C1 segment of cervical spinal cord (tissue), 14 donors: ENCODE data around the gene RAVER1.
A peak's percentile ranks its signal among the peaks of the same experiment; 100 is the strongest.
"Not testable (repeated sequence)": the region's sequence is repeated elsewhere in the genome, so short reads cannot be mapped to it uniquely, and the experiment has no call there.

Experiments
- DNase-seq, 14 donors: peaks; one replicate each; lab custom pipeline; 2025; lab: John Stamatoyannopoulos, UW

RAVER1 gene

DNA sequence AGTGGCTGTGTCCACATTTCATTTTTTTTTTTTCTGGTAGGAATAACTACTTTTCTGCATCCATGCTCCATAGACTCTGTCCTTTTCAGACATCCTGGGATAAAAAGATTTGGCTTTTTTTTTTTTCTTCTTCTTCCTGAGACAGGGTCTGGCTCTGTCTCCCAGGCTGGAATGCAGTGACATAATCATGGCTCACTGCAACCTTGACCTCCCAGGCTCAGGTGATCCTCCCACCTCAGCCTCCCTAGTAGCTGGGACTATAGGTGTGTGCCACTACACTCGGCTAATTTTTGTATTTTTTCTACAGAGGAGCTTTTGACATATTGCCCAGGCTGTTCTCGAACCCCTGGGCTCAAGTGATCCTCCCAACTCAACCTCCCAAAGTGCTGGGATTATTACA is 10.2 kb upstream of the RAVER1 start:
- no peak for DNase-seq

DNA sequence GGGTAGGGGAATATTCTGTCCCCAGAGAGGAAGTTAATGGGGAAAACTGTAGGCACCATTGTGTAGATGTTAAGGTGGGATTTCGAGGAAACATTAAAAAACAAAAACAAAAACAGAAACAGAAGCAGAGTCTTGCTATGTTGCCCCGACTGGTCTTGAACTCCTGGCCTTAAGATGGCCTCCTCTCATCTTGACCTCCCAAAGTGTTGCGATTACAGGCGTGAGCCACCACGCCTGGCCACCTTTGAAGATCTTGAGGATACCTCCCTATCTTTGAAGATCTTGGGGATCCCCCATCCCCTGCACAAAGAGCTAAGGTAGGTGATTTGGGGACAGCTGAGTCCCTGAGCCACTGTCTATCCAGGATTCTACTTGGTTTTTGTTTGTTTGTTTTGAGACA is 6.6 kb upstream of the RAVER1 start:
- no peak for DNase-seq

DNA sequence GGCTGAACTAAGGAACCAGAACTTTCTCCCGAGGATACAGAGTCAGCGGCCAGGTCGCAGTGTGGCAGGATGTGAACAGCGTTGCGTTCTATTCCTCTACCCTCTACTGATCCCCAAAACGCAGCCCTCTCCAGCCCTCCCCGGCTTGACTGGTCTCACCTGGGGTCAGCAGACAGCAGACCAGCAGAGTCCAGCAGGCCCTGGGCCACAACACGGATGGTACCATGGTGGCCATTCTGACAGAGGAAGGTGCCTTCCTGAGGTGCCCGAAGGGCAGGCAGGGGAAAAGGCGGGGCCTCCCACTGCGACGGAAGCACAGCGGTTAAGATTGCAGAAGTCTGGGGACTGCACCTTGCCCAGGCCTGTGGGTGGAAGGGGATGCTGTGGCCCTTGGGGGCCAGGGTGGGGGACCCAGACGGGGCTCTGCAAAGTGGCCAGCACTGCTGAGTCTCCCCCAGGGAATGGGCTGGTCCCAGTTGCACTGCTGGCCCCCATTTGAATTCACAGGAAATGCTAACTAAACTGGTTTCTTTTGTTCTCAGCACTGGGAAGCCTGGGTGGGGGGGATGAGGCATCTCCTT is 6.1 kb upstream of the RAVER1 start, which contains the start of gene ICAM3:
Gene ICAM3 (minus strand): TSS at position 245 of the 581 bp plus-strand sequence. CDS start 10 bp downstream, at position 235.
- no peak for DNase-seq

DNA sequence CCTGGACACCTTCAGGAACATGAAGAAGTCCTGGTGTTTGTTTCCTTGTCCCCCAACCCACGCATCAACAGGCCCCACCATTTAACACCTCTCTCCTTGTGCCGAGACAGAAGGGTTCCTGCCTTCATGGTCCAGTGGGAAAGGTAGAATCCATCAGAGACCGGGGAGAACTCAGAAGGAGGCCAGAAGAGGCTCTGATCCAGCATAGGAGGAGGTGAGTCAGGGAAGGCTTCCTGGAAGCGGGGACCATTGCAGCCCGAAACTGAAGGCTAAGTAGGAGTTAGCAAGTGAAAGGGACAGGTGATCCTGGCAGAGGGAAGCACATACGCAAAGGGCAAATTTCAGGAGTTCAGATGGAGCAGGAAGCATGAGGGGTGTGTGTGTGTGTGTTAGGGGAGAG is 5.6 kb upstream of the RAVER1 start:
- no peak for DNase-seq

DNA sequence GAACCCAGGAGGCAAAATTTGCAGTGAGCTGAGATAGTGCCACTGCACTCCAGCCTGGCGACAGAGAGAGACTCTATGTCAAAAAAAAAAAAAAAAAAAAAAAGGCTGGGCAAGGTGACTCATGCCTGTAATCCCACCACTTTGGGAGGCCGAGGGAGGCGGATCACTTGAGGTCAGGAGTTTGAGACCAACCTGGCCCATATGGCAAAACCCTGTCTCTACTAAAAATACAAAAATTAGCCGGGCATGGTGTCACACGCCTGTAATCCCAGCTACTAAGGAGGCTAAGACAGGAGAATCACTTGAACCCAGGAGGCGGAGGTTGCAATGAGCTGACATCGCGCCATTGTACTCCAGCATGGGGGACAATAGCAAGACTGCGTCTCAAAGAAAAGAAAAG is 3.4 kb upstream of the RAVER1 start:
- DNase-seq: not testable (repeated sequence)

DNA sequence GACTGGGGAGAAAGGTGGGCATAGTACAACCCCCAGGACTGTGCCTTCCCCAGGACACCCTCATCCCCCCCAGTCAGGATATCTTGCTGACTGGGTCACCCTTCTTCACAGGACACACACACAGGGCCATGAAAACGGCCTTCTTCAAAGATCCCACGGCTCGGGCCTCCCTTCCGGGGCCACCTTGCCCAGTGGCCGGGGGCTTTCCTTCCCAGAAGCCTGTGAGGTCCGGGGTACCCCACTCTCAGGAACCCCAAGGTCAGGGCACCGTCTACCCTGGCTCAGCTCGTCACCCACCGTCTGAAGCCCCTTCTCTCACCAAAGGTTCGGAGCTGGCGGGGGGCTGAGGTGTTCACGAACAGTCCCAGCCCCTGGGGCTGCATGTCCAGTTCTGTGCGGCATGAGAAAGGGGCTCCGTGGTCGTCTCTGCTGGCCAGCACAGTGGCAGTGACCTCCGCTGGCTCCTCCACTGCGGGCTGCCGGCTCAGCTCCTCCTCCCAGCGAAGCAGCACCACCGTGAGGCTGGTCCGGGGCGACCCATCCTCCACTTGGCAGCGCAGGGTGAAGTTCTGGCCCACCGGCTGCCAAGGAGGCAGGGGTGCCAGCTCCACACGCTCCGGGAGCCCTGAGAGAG is 2.1 kb upstream of the RAVER1 start:
- DNase-seq: peak in 3 of 14 donors; percentile 3 to 28 (median 9)

DNA sequence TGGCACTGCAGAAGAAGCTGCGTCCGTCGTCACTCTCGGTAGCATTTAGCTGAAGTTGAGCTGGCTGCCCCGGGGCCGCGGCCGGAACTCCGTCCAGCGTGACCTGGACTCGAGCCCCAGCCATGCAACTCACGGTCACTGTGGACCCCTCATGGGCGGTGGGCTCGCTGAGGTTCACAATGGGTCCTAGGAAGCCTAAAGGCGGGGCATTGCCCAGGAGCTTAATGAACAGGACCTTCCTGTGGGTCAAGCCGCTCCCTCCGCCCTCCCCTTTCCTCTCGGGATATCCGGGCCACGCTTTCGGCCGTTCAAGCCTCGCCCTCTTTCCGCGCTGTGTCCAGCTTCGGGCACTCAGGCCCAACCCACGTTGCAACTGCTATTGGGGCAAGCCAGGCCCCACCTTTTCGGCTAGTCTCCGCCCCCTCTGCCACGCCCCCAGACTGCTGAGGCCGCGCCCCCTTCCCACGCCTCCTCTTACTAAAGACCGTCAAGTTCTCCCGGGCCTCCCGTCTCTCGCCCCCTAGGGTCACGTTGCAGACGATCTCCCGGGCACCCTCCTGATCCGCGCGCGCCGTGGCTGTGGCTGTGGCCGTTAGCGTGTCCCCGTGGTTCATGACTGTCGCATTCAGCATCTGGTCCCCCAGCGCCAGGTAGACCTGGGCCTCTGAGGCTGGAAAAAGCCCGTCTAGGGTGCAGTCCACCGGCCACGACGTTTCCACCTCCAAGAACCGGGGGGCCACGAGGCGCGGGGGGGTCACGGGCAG is 1.4 kb upstream of the RAVER1 start:
- peak in 13 of 14 donors; percentile 9 to 80 (median 49) for DNase-seq

DNA sequence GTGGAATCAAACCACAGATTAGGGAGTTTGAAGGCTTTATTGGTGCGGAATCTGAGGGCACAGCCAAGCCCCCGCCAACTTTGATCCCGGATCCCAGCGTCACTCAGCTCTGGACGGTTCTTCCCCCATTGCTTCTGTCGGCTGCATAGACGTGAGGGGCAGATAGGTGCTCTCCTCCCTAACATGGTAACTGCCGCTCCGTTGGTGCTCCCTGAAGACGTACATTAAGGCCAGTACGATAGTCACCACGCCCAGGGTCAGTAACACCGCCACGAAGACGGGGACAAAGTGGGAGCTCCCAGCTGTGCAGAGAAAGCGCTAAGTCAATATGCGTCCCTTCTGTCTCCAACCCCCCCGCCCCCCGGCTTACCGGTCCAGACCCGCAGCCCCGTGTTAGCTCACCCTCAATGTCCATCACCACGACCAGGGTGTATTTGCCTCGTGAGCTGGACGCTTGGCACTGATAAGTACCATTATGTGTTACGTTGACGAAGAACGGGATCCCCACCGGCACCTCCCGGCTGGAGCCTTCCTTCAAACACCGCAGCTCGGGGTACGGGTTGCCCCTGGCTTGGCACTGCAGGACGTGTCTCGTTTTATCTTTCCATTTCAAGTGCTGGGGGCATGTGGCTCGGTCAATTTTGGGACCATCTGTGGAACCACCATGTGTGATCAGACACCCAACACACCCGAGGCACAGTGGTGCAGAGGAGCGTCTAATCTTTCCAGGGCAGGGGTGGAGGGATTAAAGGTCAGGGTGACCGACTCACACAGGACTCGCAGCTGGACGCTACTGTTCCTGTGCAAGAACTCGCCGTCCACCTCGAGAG is 644 bp upstream of the RAVER1 start:
- DNase-seq: no peak

DNA sequence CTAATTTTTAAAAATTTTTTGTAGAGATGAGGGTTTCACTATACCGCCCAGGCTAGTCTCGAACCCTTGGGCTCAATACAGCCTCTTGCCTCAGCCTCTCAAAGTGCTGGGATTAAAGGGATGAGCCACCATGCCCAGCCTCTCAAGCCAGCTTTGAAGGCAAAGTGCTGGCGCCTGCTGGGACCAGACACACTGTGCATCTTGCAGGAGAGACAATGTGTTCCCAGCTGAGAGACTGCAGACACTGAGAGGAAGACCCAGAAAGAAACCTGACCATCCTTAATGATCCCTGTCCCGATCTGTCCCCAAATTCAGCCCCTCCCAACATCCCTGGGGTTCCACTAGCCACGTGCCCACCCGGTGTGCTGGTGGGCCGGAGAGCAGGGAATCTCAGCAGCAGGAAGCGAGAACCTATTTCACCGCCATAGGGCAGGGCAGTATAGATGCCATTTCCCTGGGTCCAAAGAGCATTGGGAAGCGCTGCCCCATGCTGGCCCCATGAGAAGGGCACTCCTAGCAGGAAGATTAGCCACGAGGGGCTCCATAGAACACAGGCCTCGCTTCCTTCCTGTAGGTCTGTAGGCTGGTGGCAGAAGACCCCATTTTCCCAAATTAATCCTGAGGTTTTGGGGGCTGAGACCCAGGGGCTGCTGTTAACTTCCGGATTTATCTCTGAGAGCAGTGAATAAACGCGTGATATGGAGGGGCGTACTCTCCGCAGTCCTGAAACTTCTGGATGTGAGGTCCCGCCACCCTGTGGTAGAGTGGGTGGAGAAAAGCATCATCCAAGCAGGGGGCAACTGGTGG is 968 bp downstream of the RAVER1 start:
- DNase-seq: no peak

DNA sequence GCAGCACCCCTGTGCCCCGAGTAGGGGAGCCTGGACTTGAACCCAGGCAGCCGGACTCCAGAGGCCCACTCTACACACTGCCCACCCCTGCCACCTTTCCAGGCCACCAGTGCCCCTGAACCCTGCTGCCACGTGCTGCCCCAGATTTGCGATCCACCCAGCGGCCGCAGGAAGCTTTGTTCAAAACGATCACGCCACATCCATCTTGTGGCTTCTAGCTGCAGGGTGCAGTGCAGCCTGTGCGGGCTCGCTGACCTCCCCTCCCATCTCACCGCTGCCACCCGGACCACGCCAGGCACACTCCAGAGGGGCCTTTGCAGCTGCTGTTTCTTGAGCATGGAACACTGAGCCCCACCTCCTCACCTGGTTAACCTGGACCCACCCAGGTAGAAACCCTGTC is 3.8 kb downstream of the RAVER1 start:
- no peak for DNase-seq

DNA sequence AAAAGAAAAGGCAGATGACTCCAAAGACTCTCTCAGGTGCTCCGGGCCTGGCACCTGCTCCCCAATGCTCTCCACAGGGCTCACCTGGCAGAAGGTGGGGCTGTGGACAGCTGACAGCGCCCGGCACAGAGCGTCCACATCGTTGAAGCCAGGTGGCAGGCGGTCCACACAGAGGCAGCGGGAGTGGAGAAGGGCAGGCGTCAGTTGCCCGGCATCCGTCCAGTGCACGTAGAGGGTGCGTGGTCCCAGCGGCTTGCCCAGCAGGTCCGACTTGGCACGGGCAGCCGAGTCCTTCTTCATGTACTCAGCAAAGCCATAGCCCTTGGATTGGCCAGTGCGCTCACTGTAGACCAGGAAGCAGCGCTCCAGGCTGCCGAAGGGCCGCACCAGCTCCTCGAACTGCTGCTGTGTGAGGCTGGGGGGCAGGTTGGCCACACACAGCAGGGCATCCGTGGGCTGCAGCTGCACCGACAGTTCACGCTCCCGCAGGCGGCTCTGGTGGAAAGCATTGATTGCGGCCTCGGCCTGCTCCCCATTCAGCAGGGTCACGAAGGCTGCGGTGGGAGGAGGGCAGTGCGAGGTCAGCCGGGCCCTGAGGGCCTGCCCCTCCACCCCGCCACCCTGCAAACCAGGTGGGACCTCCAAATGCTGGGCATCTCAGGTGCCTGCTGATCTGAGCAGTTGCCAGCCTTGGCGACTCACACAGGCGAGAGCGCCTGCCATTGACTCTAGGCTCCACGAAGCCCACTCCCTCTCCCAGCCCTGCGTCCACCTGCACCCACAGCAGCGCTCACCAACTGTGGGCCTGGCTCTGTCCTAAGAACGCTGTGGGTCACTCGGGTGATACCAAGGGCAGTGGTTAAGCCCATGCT is 4.5 kb downstream of the RAVER1 start:
- no peak for DNase-seq

DNA sequence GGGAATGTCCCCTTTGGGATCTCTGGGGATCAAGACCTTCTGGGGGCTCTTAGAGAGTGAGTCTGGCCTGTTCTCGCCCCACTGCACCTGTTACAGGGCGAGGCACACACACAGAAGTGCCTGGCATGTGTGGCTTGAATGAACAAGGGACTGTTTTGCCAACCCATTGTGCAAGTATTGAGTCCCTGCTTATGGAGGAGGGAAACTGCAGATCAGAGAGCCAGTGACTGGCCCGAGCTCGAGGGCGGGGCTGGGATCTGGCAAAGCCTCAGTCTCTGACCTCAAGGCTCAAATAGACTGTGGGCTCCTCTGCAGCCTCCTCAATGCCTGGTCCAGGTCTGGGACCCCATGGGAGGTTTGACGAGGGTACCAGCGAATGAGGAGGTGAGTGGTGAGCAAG is 5.5 kb downstream of the RAVER1 start:
- DNase-seq: no peak

DNA sequence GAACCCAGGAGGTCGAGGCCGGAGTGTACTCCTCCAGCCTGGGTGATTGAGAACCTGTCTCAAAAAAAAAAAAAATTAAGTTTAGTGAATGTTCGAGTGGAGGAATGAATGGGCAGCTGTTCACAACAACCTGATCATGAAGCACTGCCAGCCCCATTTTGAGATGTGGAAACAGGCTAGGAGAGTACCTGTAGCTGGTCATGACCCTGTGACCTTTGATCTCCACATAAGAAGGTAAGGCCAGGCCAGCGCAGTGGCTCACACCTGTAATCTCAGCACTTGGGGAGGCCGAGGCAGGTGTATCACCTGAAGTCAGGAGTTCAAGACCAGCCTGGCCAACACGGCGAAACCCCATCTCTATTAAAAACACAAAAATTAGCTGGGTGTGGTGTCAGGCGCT is 7.6 kb downstream of the RAVER1 start:
- no peak for DNase-seq

DNA sequence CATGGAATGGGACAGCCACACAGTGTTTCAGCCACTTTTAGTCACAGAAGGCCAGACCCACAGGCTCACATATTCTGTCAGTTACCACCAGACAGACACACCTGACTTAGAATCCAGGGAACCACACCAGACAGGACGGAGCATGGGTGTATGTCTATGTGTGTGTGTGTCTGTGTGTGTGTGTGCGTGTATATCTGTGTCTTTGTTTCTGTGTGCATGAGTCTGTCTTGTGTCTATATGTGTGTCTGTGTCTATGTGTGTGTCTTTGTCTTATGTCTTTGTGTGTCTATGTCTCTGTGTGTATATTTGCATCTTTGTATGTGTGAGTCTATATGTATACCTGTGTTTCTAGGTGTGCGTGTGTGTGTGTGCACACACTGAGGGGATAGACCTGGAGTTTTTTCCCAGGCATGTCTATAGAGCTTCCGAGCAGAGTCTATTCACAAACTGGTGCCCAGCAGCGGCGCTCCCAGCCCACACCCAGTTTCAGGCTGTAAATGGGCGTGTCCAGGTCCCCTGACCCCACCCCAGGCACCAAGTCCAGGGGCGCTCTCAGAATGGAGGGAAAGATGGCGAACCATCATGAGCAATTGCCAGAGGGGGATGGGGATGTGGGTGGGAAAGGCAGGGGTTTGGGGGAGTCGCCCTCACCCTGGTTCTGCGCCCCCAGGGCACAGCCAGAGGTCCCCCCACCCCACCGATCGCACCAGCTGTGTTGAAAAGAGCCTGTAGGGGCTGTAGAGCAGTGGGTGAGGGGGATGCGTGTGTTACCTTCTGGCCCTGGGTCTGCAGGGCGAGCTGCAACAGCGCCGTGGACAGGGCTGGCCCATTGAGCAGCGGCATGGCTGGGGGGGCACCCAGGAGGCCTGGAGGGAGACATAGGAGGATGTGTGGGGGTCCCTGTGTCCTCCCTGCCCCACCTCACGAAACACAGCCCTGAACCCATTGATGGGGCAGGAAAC is 11.2 kb downstream of the RAVER1 start:
- no peak for DNase-seq

DNA sequence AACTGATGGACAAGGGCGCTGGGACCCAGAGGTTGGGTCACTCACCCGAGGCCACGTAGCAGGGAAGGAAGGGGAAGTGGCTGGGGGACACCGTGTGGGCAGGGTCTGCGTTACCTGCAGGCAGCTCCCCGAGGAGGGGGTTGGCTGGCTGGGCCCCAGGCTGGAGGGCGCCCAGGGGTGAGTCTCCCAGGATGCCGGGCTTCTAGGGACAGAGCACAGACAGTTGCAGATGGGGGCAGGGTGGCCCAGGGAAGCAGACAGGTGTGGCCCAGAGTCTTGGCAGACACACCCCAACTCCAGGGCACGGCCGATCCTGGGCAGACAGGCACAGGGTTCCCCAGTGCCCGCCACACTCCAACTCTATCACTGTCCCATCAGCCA is 11.9 kb downstream of the RAVER1 start:
- no peak for DNase-seq

DNA sequence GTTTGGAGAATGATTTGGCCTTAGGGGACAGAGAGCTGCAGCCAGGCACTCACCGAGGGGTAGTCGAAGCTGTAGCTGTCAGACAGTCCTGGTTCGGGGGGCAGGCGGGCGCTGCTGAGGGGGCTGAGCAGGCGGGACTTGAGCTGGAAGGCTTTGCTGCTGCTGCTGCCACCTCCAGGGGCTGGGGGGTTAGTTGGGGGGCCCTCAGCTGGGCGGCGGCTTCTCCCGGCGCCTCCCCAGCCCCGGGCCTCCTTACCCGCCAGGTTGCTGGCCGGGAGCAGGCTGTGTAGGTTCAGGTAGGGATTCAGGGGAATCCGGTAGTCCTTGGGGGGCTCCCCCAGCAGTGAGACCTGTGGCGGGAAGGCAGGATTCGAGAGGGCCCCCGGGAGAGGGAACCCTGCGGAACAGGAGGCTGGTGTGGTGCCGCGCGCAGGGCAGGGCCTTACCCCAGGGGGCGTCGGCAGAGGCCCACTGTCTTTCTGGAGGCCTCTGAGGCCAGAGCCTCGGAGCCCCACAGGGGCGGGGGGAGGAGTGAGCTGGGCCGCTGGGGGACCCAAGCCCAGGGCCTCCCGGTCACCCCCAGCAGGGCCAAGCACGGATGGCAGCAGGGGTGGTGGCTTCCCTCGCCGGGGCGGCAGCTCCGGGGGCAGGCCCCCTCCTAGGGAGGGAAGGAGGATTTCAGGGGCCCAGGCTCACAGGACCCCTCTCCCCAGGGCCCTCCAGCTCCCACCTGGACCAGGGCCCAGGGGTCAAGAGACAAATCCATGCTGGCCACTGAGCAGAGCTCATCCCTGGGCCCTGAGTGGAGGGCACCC is 12.5 kb downstream of the RAVER1 start:
- DNase-seq: no peak

DNA sequence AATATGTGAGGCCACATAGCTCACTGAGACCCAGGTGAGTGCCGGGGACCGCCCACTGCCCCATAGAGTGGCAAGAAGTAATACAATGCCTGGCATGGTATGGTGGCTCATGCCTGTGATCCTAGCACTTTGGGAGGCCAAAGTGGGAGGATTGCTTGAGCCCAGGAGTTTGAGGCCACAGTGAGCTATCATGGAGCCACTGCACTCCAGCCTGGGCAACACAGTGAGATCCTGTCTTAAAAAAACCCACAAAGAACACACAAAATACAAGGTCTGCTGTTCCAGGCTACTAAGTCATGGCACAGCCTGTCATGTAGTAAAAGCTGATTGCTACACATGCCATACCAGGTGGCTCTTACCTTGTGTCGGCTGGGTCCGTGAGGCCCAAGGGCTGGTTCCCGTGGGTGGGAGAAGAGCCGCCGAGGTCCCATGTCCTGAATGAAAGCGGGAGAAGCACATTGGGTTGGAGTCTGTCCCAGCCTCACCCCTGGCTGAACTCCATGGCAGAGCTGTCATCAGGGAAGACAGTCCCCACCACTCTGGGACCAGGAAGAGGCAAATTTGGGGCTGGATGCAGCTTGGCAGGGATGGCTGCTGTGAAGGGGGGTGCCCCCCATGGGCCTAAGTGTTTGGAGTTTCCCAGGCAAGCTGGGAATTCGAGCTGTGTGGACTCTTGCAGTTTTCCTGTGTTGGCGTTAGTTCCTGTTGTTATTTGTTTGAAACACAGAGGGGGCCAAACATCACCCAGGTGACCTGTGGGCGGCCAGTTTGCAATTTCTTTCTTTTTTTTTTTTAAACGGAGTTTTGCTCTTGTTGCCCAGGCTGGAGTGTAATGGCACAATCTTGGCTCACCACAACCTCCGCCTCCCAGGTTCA is 14.3 kb downstream of the RAVER1 start:
- no peak for DNase-seq
